Stimulated activated memory B cell treated with anti-CD40 and anti-IgM and Interleukin-4, amounts not matched to agents 10 μg/mL and 1 μg/mL and 100 μg/mL, for 72 hours (primary cell): ENCODE data around the gene OR4D10.
"Not testable (repeated sequence)": the region's sequence is repeated elsewhere in the genome, so short reads cannot be mapped to it uniquely, and the experiment has no call there.

Experiments used
- ATAC-seq: fragments of 150-1000 bp; cut with Tn5 transposase; 2 replicates; pipeline ENCODE4 v1.10.0; 2021
- H3K27ac Mint-ChIP-seq: one replicate; pipeline ENCODE4 v1.8.0; 2022; ENCODE audit warnings: mild to moderate bottlenecking, mixed read lengths
- H3K27me3 Mint-ChIP-seq: one replicate; pipeline ENCODE4 v1.8.0; 2022; ENCODE audit warnings: mixed read lengths
- H3K36me3 Mint-ChIP-seq: one replicate; pipeline ENCODE4 v1.8.0; 2022; ENCODE audit warnings: mixed read lengths
- H3K4me1 Mint-ChIP-seq: one replicate; pipeline ENCODE4 v1.8.0; 2022; ENCODE audit warnings: mixed read lengths
- H3K4me3 Mint-ChIP-seq: one replicate; pipeline ENCODE4 v1.8.0; 2022; ENCODE audit warnings: mild to moderate bottlenecking, moderate library complexity, mixed read lengths
- H3K9me3 Mint-ChIP-seq: one replicate; pipeline ENCODE4 v1.8.0; 2022; ENCODE audit warnings: mixed read lengths

OR4D10 gene

DNA sequence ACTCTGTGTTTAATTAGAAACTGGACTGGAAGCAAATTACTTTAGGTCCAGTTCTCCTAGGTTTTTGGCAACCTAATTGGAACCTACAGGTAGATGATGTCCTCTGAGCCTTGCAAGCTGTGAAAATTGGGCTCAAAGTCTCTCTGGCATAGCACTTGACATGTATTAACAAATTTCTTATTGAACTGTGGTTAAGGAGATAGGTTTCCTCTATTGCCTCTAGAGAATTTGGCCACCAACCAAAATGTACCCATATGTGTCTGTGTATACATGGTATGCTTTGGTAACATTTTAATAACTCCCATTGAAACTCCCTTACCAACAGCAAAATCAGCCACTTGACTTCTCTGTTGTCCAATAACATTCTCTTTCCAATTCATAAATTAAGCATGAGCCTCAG, at the start of gene OR4D10:
Gene OR4D10, plus strand, starts transcription at position 301 of the 400 bp plus-strand sequence. CDS start 4,115 bp downstream, outside the sequence.
- H3K36me3 Mint-ChIP-seq: no peaks in the 10 kb centered on the region
- H3K4me1 Mint-ChIP-seq: peaks cover 12% of the 10 kb centered on the region
- ATAC-seq: no peak
- no peaks in the 10 kb centered on the region for H3K9me3 Mint-ChIP-seq
- no peak within 1 kb of the TSS for H3K27ac Mint-ChIP-seq
- no peak within 1 kb of the TSS for H3K4me3 Mint-ChIP-seq
- H3K27me3 Mint-ChIP-seq: peaks cover 16% of the 10 kb centered on the region

DNA sequence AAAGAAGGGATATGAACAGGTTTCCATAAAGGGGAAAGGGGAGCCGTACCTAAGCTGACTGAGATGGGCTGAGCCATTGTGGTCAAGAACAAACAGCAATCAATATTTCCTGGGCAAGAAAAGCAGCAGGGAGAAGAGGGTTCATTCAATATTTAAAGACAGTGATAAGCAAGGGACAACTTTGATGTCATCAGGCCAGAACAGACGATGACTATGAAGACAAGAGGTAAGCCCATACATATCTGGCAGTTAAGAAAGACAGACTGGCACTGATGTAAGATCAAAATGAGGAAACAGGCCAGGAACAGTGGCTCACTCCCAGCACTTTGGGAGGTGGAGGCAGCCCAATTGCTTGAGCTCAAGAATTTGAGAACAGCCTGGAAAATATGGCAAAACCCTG, 49.3 kb upstream of the OR4D10 start:
- Mint-ChIP-seq H3K27me3 (no peaks in the 10 kb centered on the region), H3K4me1 (no peaks in the 10 kb centered on the region), H3K9me3 (no peaks in the 10 kb centered on the region), H3K36me3 (no peaks in the 10 kb centered on the region), H3K27ac (no peak overlapping the region), H3K4me3 (no peak overlapping the region)
- no peak for ATAC-seq

DNA sequence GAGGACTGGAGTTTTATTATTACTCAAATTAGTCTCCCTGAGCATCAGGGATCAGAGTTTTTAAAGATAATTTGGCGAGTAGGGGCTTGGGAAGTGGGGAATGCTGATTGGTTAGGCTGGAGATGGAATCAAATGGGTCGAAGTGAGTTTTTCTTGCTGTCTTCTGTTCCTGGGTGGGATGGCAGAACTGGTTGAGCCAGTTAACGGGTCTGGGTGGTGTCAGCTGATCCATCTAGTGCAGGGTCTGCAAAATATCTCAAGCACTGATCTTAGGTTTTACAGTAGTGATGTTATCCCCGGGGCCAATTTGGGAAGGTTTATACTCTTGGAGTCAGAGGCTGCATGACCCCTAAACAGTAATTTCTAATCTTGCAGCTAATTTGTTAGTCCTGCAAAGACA, 48.0 kb upstream of the OR4D10 start:
- Mint-ChIP-seq H3K27me3 (no peaks in the 10 kb centered on the region), H3K36me3 (no peaks in the 10 kb centered on the region), H3K4me3 (no peak overlapping the region), H3K4me1 (no peaks in the 10 kb centered on the region), H3K27ac (no peak overlapping the region), H3K9me3 (no peaks in the 10 kb centered on the region)
- ATAC-seq: no peak

DNA sequence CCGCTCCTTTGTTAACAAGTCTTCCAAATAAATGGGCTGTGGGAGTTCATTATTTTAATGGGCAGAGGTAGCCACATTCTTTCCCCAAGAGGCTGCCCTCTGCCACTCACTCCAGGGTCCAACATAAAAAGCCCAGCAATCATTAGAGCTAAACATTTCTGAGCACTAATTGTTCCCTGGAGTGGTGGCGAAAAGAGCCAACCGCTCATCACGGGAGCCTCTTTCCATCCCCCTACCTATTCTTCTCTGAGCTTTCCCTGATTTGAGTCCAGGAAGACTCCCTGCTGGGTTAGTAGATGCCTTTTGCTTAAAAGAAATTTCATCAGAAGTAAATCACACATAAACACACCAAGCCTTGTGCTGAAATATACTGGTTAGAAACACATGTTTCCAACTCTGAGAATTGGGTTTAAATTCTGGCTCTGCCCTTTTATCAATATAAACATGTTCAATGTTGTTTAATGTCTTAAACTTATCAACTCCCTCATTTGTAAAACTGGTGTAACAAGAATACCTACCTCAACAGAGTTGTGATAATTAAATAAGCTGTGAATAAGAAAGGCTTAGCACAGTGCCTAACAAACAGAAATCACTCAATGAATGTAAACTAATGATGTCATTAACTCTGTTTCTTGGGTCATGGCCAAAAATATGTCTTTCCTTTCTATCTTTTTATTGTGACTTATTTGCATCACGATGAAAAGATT, 46.6 kb upstream of the OR4D10 start, which contains the start of gene OR5A2:
Gene OR5A2, minus strand, starts transcription at position 53 of the 707 bp plus-strand sequence. CDS start 3,460 bp downstream, outside the sequence.
- Mint-ChIP-seq H3K27ac (no peak within 1 kb of the TSS), H3K27me3 (no peaks in the 10 kb centered on the region), H3K4me3 (no peak within 1 kb of the TSS), H3K4me1 (no peaks in the 10 kb centered on the region), H3K36me3 (no peaks in the 10 kb centered on the region), H3K9me3 (no peaks in the 10 kb centered on the region)
- ATAC-seq: no peak

DNA sequence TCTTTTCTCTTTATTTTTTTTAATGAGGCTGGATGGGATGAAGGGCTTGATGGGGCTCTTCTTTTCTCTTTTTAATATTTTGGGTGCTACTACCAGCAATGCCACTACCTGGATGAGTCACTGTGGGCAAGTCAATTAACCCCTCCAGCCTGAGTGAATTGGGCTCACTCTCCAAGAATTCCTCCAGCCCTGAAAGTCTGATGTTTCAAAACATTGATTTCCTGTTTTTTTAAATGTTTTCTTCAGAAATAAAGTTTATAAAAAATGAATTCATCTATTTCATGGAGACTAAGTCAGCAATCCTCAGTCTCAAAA, 46.1 kb upstream of the OR4D10 start:
- no peaks in the 10 kb centered on the region for H3K9me3 Mint-ChIP-seq
- ATAC-seq: no peak
- H3K4me3 Mint-ChIP-seq: no peak overlapping the region
- no peaks in the 10 kb centered on the region for H3K27me3 Mint-ChIP-seq
- no peaks in the 10 kb centered on the region for H3K4me1 Mint-ChIP-seq
- H3K36me3 Mint-ChIP-seq: no peaks in the 10 kb centered on the region
- H3K27ac Mint-ChIP-seq: no peak overlapping the region

DNA sequence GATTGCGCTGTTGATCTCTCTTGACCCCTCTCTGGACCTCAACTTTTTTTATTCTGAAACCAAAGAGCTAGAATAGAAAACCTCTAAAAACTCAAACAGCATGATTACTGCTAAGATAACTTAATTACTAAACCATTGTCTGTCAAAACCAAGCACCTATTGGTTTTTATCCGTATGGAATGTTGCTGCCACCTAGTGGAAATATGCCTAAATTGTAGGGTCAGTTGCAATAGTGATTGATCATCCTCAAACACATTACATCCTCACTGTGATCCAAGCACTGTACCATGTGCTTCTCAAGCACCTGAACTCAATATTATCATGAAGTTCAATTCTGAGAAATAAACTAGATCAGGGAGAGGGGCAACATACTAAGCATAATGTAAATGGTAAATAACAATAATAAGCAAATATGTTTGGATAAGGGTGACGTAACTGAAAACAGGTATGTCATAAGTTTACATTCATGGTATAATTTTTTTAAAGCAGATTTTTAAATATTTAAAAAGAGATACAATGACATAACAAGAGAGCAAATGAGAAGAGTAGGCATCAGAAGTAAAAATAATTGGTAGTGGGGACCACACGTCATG, 43.1 kb upstream of the OR4D10 start:
- Mint-ChIP-seq H3K9me3 (no peaks in the 10 kb centered on the region), H3K27ac (no peak overlapping the region), H3K4me3 (no peak overlapping the region), H3K27me3 (no peaks in the 10 kb centered on the region), H3K4me1 (no peaks in the 10 kb centered on the region), H3K36me3 (no peaks in the 10 kb centered on the region)
- ATAC-seq: peak; percentile 79

DNA sequence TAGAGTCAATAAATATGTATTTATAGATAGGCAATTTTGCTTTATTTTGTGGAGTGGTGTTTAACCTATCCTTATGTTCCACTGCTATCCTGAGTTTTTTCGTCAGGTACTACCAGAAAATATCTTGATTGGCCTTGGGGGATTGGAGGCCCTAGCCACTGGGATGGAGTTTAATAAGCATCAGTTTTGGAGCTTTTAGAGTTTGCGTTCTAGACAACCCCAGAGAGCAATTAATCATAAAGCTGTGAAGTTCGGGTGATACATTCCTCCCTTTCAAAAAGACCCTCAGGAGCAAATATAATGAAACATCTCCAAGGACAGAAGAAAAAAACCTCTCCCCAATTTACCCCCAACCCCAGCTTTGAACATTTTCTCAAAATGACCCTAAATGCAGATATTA, 36.9 kb upstream of the OR4D10 start, which contains the start of gene OR5A1:
Gene OR5A1, plus strand, starts transcription at position 301 of the 400 bp plus-strand sequence. CDS start 6,700 bp downstream, outside the sequence.
- no peaks in the 10 kb centered on the region for H3K9me3 Mint-ChIP-seq
- H3K36me3 Mint-ChIP-seq: no peaks in the 10 kb centered on the region
- no peaks in the 10 kb centered on the region for H3K27me3 Mint-ChIP-seq
- H3K27ac Mint-ChIP-seq: no peak within 1 kb of the TSS
- ATAC-seq: no peak
- no peaks in the 10 kb centered on the region for H3K4me1 Mint-ChIP-seq
- H3K4me3 Mint-ChIP-seq: no peak within 1 kb of the TSS

DNA sequence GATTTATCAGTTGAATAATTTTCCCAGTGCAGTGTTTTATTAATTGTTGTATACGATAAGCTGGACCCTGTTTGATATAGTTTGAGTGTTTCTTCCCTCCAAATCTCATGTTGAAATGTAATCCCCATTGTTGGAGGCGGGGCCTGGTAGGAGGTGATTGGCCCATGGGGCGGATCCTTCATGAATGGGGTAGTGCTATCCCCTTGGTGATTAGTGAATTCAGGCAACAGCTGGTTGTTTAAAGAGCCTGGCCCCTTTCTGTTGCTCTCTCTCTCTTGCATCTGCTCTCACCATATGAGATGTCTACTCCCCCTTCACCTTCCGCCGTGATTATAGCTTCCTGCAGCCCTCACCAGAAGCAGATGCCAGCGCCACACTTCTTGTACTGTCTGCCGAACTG, 35.3 kb upstream of the OR4D10 start:
- no peak overlapping the region for H3K4me3 Mint-ChIP-seq
- ATAC-seq: no peak
- H3K27me3 Mint-ChIP-seq: no peaks in the 10 kb centered on the region
- H3K36me3 Mint-ChIP-seq: no peaks in the 10 kb centered on the region
- H3K9me3 Mint-ChIP-seq: no peaks in the 10 kb centered on the region
- no peak overlapping the region for H3K27ac Mint-ChIP-seq
- H3K4me1 Mint-ChIP-seq: no peaks in the 10 kb centered on the region

DNA sequence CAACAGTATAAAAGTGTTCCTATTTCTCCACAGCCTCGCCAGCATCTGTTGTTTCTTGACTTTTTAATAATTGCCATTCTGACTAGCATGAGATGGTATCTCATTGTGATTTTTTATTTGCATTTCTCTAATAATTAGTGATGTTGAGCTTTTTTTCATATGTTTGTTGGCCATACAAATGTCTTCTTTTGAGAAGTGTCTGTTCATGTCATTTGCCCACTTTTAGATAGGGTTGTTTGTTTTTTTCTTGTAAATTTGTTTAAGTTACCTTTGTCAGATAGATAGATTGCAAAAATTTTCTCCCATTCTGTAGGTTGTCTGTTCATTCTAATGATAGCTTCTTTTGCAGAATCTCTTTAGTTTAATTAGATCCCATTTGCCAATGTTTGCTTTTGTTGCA, 27.5 kb upstream of the OR4D10 start:
- not testable (repeated sequence) for H3K4me1 Mint-ChIP-seq, ATAC-seq, H3K36me3 Mint-ChIP-seq, H3K27ac Mint-ChIP-seq, H3K4me3 Mint-ChIP-seq
- H3K9me3 Mint-ChIP-seq: peaks cover 11% of the 10 kb centered on the region
- peaks cover 11% of the 10 kb centered on the region for H3K27me3 Mint-ChIP-seq

DNA sequence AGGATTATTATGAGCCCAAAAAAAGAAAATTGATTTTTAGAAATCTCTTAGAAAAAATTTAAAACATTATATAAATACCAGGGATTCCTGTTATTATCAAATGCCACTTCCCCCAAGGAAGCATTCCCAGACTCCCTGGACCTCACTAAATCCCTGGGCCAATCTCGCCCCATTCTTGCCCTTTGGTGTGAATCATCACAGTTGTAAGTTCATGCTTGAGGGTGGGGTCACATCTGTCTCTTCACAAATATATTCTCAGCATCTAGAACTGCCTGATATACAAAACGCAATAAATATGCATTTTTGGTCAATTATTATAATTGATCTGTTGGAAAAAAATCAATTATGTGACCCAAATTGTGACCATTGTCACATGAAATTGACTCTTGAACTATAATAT, 24.6 kb upstream of the OR4D10 start:
- Mint-ChIP-seq H3K36me3 (peaks cover 7% of the 10 kb centered on the region), H3K27me3 (peaks cover 15% of the 10 kb centered on the region), H3K27ac (no peak overlapping the region)

DNA sequence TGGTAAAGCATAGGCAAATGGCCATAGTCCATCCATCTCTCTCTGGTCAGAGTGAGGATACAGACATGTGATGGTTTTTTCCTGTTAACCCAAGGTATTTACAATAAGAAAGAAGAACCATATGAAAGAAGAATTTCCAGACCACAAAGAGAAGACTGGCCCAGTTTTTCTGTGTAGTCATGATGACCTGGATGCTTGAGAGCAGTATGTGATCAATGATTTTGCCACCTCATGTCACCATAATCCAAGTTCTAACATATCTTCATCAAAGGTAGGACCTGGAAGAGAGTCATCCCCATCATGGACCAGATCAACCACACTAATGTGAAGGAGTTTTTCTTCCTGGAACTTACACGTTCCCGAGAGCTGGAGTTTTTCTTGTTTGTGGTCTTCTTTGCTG, 16.5 kb upstream of the OR4D10 start, which contains the start of gene OR4D6:
Gene OR4D6, plus strand, starts transcription at position 301 of the 400 bp plus-strand sequence. Its CDS starts 0 bp downstream, at position 301.
- ATAC-seq: no peak
- H3K27me3 Mint-ChIP-seq: peaks cover 46% of the 10 kb centered on the region
- no peak within 1 kb of the TSS for H3K4me3 Mint-ChIP-seq
- no peaks in the 10 kb centered on the region for H3K36me3 Mint-ChIP-seq
- H3K4me1 Mint-ChIP-seq: no peaks in the 10 kb centered on the region
- no peak within 1 kb of the TSS for H3K27ac Mint-ChIP-seq
- no peaks in the 10 kb centered on the region for H3K9me3 Mint-ChIP-seq

More for the DNA sequence above, 24.6 kb upstream of the OR4D10 start:
- H3K4me3 Mint-ChIP-seq: no peak overlapping the region
- no peak for ATAC-seq
- H3K9me3 Mint-ChIP-seq: peaks cover 11% of the 10 kb centered on the region
- no peaks in the 10 kb centered on the region for H3K4me1 Mint-ChIP-seq

DNA sequence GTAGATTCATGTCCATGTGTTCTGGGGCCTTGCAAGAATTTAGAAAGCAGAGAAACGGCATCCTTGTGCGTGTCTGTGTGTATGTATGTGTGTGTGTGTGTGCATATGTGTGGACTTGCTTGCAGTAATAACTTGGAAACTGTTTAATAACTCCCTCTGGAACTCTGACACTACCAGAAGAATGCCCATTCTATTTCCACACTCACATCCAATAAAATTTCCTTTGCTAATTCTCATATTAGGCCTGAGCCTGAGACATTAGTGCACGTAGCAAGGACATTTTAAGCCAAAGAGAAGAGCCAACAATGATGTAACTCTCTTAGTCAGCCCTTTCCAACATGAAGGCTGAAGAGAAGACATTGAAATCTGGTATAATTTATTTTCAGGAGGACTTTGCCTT, 13.2 kb upstream of the OR4D10 start:
- Mint-ChIP-seq H3K4me3 (no peak overlapping the region), H3K9me3 (no peaks in the 10 kb centered on the region)

DNA sequence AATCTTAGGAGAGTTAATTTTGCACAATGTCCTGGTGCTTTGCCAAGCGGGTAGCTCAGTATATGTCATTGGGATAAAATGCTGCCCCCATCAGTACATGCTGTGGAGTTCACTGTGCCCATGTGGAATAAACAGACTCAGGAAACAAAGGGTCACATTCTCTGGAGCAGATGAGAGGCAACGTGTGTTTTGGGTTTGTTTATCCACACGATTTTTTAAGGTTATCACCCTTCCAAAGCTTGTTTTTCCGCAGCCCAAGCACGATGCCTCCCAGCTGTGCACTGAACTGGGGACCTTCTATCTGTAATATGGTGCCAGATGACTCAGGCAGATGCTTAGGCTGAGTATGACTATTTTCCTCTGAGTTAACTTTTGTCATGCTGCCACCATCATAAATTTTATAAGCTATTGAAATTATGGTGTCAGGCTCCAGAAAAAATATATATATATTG, 9.9 kb upstream of the OR4D10 start:
- Mint-ChIP-seq H3K27ac (no peak overlapping the region), H3K27me3 (peaks cover 56% of the 10 kb centered on the region), H3K4me3 (no peak overlapping the region), H3K36me3 (no peaks in the 10 kb centered on the region), H3K4me1 (no peaks in the 10 kb centered on the region), H3K9me3 (no peaks in the 10 kb centered on the region)
- ATAC-seq: no peak

More for the DNA sequence above, 13.2 kb upstream of the OR4D10 start:
- ATAC-seq: no peak
- no peaks in the 10 kb centered on the region for H3K36me3 Mint-ChIP-seq
- H3K4me1 Mint-ChIP-seq: no peaks in the 10 kb centered on the region
- H3K27me3 Mint-ChIP-seq: peaks cover 67% of the 10 kb centered on the region
- H3K27ac Mint-ChIP-seq: no peak overlapping the region

DNA sequence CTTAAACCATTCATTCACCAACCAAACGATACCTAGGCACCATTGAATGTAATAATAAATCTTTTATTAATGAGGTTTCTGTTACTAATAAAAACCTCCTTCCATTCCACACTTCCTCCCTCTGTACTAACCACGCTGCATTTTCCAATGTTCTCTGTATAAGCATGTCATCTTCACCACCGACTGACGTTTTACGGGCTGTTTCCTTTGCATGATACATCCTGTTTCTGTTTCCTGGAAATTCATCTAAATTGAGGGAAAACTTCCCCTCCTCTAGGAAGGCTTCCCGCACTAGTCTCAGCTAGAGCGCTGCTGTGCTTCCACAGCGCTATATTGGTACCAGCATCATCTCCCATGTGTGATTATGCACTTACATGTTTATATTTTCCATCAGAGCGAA, 2.1 kb downstream of the OR4D10 start:
- Mint-ChIP-seq H3K27me3 (no peaks in the 10 kb centered on the region), H3K4me3 (no peak overlapping the region), H3K36me3 (no peaks in the 10 kb centered on the region), H3K4me1 (peaks cover 12% of the 10 kb centered on the region), H3K27ac (no peak overlapping the region), H3K9me3 (no peaks in the 10 kb centered on the region)
- no peak for ATAC-seq

DNA sequence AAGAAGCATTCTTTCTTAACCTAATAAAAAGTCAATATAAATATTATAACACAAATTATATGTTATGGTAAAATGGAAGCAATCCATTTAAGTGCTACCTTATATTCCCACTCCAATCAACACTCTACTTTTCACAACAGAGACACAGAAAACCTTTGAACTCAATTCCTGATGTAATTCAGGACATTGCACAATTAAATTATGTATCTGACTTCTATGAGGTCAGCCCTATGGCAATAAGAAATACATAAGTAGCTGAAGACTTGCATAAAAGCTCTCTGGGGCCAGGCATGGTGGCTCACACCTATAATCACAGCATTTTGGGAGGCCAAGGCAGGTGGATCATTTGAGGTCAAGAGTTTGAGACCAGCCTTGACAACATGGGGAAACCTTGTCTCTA, 6.8 kb downstream of the OR4D10 start:
- no peak overlapping the region for H3K27ac Mint-ChIP-seq
- H3K4me1 Mint-ChIP-seq: peaks cover 12% of the 10 kb centered on the region
- H3K9me3 Mint-ChIP-seq: no peaks in the 10 kb centered on the region
- H3K27me3 Mint-ChIP-seq: no peaks in the 10 kb centered on the region
- no peak overlapping the region for H3K4me3 Mint-ChIP-seq
- no peaks in the 10 kb centered on the region for H3K36me3 Mint-ChIP-seq
- no peak for ATAC-seq

DNA sequence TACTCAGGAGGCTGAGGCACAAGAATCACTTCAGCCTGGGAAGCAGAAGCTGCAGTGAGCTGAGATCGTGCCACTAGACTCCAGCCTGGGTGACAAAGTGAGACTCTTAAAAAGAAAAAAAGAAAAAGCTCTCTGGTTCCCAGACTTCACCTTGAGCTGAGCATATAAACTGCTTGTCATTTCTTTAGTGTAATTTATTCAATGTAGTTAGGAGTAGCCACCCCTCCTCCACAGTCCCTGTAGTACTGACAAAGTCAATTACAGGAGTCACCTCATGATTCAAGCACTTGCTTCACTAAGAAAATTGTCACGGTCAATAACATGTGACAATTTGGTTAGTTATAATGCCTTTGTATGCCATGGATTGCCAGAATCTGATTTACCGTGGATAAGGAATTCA, 7.2 kb downstream of the OR4D10 start:
- Mint-ChIP-seq H3K36me3 (no peaks in the 10 kb centered on the region), H3K9me3 (no peaks in the 10 kb centered on the region), H3K4me3 (no peak overlapping the region), H3K27me3 (no peaks in the 10 kb centered on the region), H3K27ac (no peak overlapping the region), H3K4me1 (peaks cover 12% of the 10 kb centered on the region)
- no peak for ATAC-seq
